GM12878 (cell line): ENCODE measurements around the gene NPAS3. TPM values are rescaled to one million over a fixed set of nuclear protein-coding genes. Genes with fewer than 3 reads are reported as not detected.

Experiments used
- ATAC-seq: fragments of 200-7000 bp; cut with Tn5 transposase; 3 replicates; pipeline ENCODE4 v1.9.1; 2020; ENCODE audit warnings: mild to moderate bottlenecking, moderate library complexity
- BruUV-seq: library from RNA; stranded (reverse); fragments of 400-500 nt; replicated peaks from 2 replicates; lab custom pipeline; 2021; lab: Mats Ljungman, UMichigan
- CTCF ChIA-PET: fragments of 300-600 bp; sonication (Branson Sonifier 250); formaldehyde crosslinking; extraction: SDS; loops from one replicate; lab custom pipeline; 2021; ENCODE audit warnings: inconsistent platforms; lab: Yijun Ruan, JAX
- POLR2A ChIA-PET: fragments of 350-600 bp; formaldehyde crosslinking; extraction: SDS; loops from one replicate; lab custom pipeline; 2021; ENCODE audit warnings: inconsistent platforms; lab: Charles Lee
- RAD21 ChIA-PET: fragments of 300-600 bp; sonication (Branson Sonifier 250); formaldehyde crosslinking; loops from one replicate; lab custom pipeline; 2023; ENCODE audit warnings: antibody characterized with exemption; ENCODE audit not compliant: unreplicated experiment; lab: Charles Lee
- SMC1A ChIA-PET: fragments of 300-600 bp; sonication (Branson Sonifier 250); formaldehyde crosslinking; loops from one replicate; lab custom pipeline; 2023; ENCODE audit not compliant: unreplicated experiment, uncharacterized antibody; lab: Charles Lee
- DNase-seq: peaks from one replicate; pipeline ENCODE4 v3.0.0-alpha.2; 2011; ENCODE audit warnings: low read depth, low spot score
- FAIRE-seq: peaks from 3 replicates; lab custom pipeline; 2011; peaks lifted over from hg19 to GRCh38; lab: Jason Lieb, UNC
- H2AFZ ChIP-seq: 2 replicates; pipeline ENCODE4 v1.6.0; 2011; ENCODE audit warnings: low read depth, low read length, control low read depth; ENCODE audit not compliant: control insufficient read depth
- H3K27ac ChIP-seq: 2 replicates; pipeline ENCODE4 v1.5.1; 2011; ENCODE audit warnings: control low read depth; ENCODE audit not compliant: control insufficient read depth, insufficient read depth
- H3K27me3 ChIP-seq, 2 experiments: replicated peaks in 1 of 2; 2 replicates each; pipeline versions ENCODE4 v1.6.0 to v1.6.1; 2011; ENCODE audit warnings: low read length in 1 of 2; ENCODE audit not compliant: control insufficient read depth in 2 of 2, insufficient read depth in 2 of 2
- H3K36me3 ChIP-seq, 2 experiments: 2 replicates each; pipeline ENCODE4 v1.5.1; 2011; ENCODE audit warnings: low read length in 1 of 2; ENCODE audit not compliant: control insufficient read depth in 2 of 2, insufficient read depth in 2 of 2
- H3K4me1 ChIP-seq: 2 replicates; pipeline ENCODE4 v1.6.1; 2011; ENCODE audit warnings: mild to moderate bottlenecking, low read length, moderate library complexity, mixed read lengths; ENCODE audit not compliant: control insufficient read depth, insufficient read depth
- H3K4me2 ChIP-seq: 2 replicates; pipeline ENCODE4 v1.6.0; 2011; ENCODE audit warnings: control low read depth; ENCODE audit not compliant: control insufficient read depth, insufficient read depth
- H3K4me3 ChIP-seq: fragments of 200-600 bp; sonication (generic); 2 replicates; pipeline ENCODE4 v1.5.1; 2016
- H3K79me2 ChIP-seq: 2 replicates; pipeline ENCODE4 v1.6.0; 2011; ENCODE audit warnings: low read length; ENCODE audit not compliant: control insufficient read depth, insufficient read depth
- H3K9ac ChIP-seq: 2 replicates; pipeline ENCODE4 v1.8.0; 2011; ENCODE audit warnings: low read length, control low read depth, mixed read lengths; ENCODE audit not compliant: control insufficient read depth, insufficient read depth
- H3K9me3 ChIP-seq: replicated peaks from 3 replicates; pipeline ENCODE4 v1.5.1; 2011; ENCODE audit warnings: mild to moderate bottlenecking, low read length; ENCODE audit not compliant: control insufficient read depth, insufficient read depth
- H4K20me1 ChIP-seq: 2 replicates; pipeline ENCODE4 v1.6.0; 2011; ENCODE audit not compliant: control insufficient read depth, insufficient read depth
- BMI1 ChIP-seq: fragments of 450-650 bp; IDR thresholded peaks from 2 replicates; pipeline ENCODE4 v1.6.1; 2016; ENCODE audit warnings: mild to moderate bottlenecking, moderate library complexity, borderline replicate concordance
- E4F1 ChIP-seq: fragments of 450-650 bp; IDR thresholded peaks from 2 replicates; pipeline ENCODE4 v1.6.1; 2018; ENCODE audit warnings: borderline replicate concordance, mild to moderate bottlenecking; ENCODE audit not compliant: partially characterized antibody
- EP300 ChIP-seq, 2 experiments: fragments of 150-350 bp in 1 of 2; IDR thresholded peaks; 2 replicates each; pipeline ENCODE4 v1.6.1; 2011 to 2012; ENCODE audit warnings: low read depth in 2 of 2, low read length in 2 of 2, borderline replicate concordance in 1 of 2, improper control_type of control experiment in 1 of 2, inconsistent platforms in 1 of 2; ENCODE audit not compliant: control insufficient read depth in 1 of 2
- ESRRA ChIP-seq: IDR thresholded peaks from 2 replicates; pipeline ENCODE4 v1.6.1; 2012; ENCODE audit warnings: mild to moderate bottlenecking, low read length, improper control_type of control experiment
- EZH2 ChIP-seq: IDR thresholded peaks from 2 replicates; pipeline ENCODE4 v1.6.1; 2012; ENCODE audit warnings: low read depth, mild to moderate bottlenecking, control low read depth, inconsistent platforms, low read length, borderline replicate concordance; ENCODE audit not compliant: control insufficient read depth
- FOS ChIP-seq: IDR thresholded peaks from 3 replicates; pipeline ENCODE4 v1.6.1; 2011; ENCODE audit warnings: borderline replicate concordance; ENCODE audit not compliant: insufficient read length; ENCODE audit errors: extremely low read depth
- IRF4 ChIP-seq: IDR thresholded peaks from 2 replicates; pipeline ENCODE4 v1.6.1; 2011; ENCODE audit warnings: low read depth, low read length
- JUNB ChIP-seq: IDR thresholded peaks from 2 replicates; pipeline ENCODE4 v1.6.1; 2016; ENCODE audit warnings: antibody characterized with exemption, mild to moderate bottlenecking
- JUND ChIP-seq: IDR thresholded peaks from 2 replicates; pipeline ENCODE4 v1.6.1; 2012; ENCODE audit warnings: low read depth, mild to moderate bottlenecking, low read length, improper control_type of control experiment, moderate library complexity
- NFIC ChIP-seq: IDR thresholded peaks from 2 replicates; pipeline ENCODE4 v1.6.1; 2012; ENCODE audit warnings: low read depth, mild to moderate bottlenecking, inconsistent platforms, low read length, moderate library complexity
- PRDM15 ChIP-seq: fragments of 450-650 bp; formaldehyde crosslinking; IDR thresholded peaks from 2 replicates; pipeline ENCODE4 v1.4.0; 2020; ENCODE audit warnings: mild to moderate bottlenecking, moderate library complexity
- RAD21 ChIP-seq: IDR thresholded peaks from 2 replicates; pipeline ENCODE4 v1.6.1; 2011; ENCODE audit warnings: mild to moderate bottlenecking, low read depth, low read length, moderate library complexity; ENCODE audit not compliant: insufficient read depth
- SIX5 ChIP-seq: IDR thresholded peaks from 2 replicates; pipeline ENCODE4 v1.6.1; 2011; ENCODE audit warnings: mild to moderate bottlenecking, low read depth, low read length, moderate library complexity; ENCODE audit not compliant: severe bottlenecking
- SMC3 ChIP-seq: IDR thresholded peaks from 2 replicates; pipeline ENCODE4 v1.6.1; 2011; ENCODE audit warnings: low read length, improper control_type of control experiment, borderline replicate concordance
- SPI1 ChIP-seq: IDR thresholded peaks from 2 replicates; pipeline ENCODE4 v1.6.1; 2011; ENCODE audit warnings: low read depth, mild to moderate bottlenecking, low read length, moderate library complexity, borderline replicate concordance; ENCODE audit not compliant: insufficient read depth
- TARDBP ChIP-seq: IDR thresholded peaks from 2 replicates; pipeline ENCODE4 v1.6.1; 2016; ENCODE audit warnings: borderline replicate concordance
- TCF12 ChIP-seq: IDR thresholded peaks from 2 replicates; pipeline ENCODE4 v1.6.1; 2011; ENCODE audit warnings: low read depth, mild to moderate bottlenecking, low read length
- ZBED1 ChIP-seq: IDR thresholded peaks from 2 replicates; pipeline ENCODE4 v1.6.1; 2016; ENCODE audit warnings: borderline replicate concordance
- ZNF24 ChIP-seq: fragments of 450-650 bp; IDR thresholded peaks from 2 replicates; pipeline ENCODE4 v1.6.1; 2017; ENCODE audit warnings: antibody characterized with exemption, mild to moderate bottlenecking
- WGBS: methylation state at CpG from one replicate; pipeline ENCODE4 v1.1.6; 2016; ENCODE audit warnings: low lambda C conversion rate; ENCODE audit not compliant: insufficient replicate concordance, insufficient coverage; ENCODE audit errors: missing lambda C conversion rate; 5-methylcytosine and 5-hydroxymethylcytosine counted together
- in situ Hi-C: fragments of 300-500 bp; cut with MboI; formaldehyde crosslinking; loops from 9 replicates; pipeline ENCODE4 v1.14.3; 2018; ENCODE audit warnings: mixed read lengths
- intact Hi-C: fragments of 100-400 bp; cut with micrococcal nuclease; formaldehyde crosslinking; loops from one replicate; pipeline ENCODE4 v1.14.2; 2022; ENCODE audit not compliant: unreplicated experiment
- polyA plus RNA-seq, 11 experiments: library from polyadenylated mRNA; depleted of rRNA in 4 of 11; unstranded in 6 of 11; stranded (reverse) in 5 of 11; fragments of >200 nt; fragmentation: Nextera tagmentation in 4 of 11; fragmentation: Illumina TruSeq in 1 of 11; extraction: Ambion mirVana in 4 of 11; extraction: Trizol in 1 of 11; gene quantifications; 1 replicate in 1 of 11; 2 replicates in 10 of 11; pipeline versions ENCODE4 v1.2.1 to v1.2.3, GENCODE V29; 2011 to 2016; ENCODE audit warnings: inconsistent platforms in 2 of 11, missing spikeins in 2 of 11, low read depth in 1 of 11
- total RNA-seq, 4 experiments: library from RNA; depleted of rRNA in 3 of 4; stranded (reverse); fragments of >200 nt in 3 of 4; fragmentation: Illumina TruSeq in 1 of 4; extraction: Trizol in 1 of 4; gene quantifications; 2 replicates each; pipeline versions ENCODE4 v1.2.1 to v1.2.3, GENCODE V29; 2013 to 2021

Gene NPAS3
- total and polyA plus RNA-seq, 10 of the 15 experiments (the other 5 are each of a cell fraction or from before 2014, with no cell fraction given), result under 0.01 to 2.7 (median 0.03) TPM; not detected in 6

GRCh38 chr14:33602396-33602795, 663.7 kb downstream of the NPAS3 start:
- Histone ChIP-seq H3K36me3 (no peaks in the 10 kb centered on the region), H3K27me3 (no peaks in the 10 kb centered on the region), H3K9ac (no peak overlapping the region), H3K9me3 (no peaks in the 10 kb centered on the region), H3K4me2 (no peak overlapping the region), H2AFZ (no peak overlapping the region), H3K4me1 (no peaks in the 10 kb centered on the region), H3K79me2 (no peaks in the 10 kb centered on the region)
- in situ Hi-C loops, result no loop called here
- BruUV-seq, result no TSS peak
- intact Hi-C loops, result no loop called here
- POLR2A ChIA-PET, result interaction anchor here (0.9 kb wide), 1 partner anchor 35 kb away, joined by 4 read pairs; no protein-coding TSS in a partner anchor
- no peak for FAIRE-seq
- TF ChIP-seq BMI1 (no peak), SPI1 (no peak), SMC3 (no peak), E4F1 (no peak), ZBED1 (no peak), FOS (no peak), PRDM15 (CRISPR knock-in tag) (no peak), EZH2 (no peak), NFIC (no peak), JUNB (no peak), RAD21 (no peak), TARDBP (no peak), IRF4 (no peak), ESRRA (no peak), ZNF24 (no peak), SIX5 (no peak), JUND (no peak), TCF12 (no peak), EP300 (IDR thresholded peaks at IDR 0.05; ENCODE audit: borderline replicate concordance in 1 of 2, control insufficient read depth in 1 of 2, low read depth in 2 of 2, low read length in 2 of 2) (no peak)
- TF ChIP-seq, all 136 proteins: peak for 0
- no peaks in the 10 kb centered on the region for H4K20me1 ChIP-seq
- H3K27ac ChIP-seq, result no peak overlapping the region
- DNase-seq (no peak), ATAC-seq (no peak)
- no peak overlapping the region for H3K4me3 ChIP-seq
- CTCF ChIA-PET, result interaction anchor here (1.2 to 3.6 kb wide), 6 partner anchors 8 to 190 kb away, joined by 3 to 12 read pairs (median 5); no protein-coding TSS in a partner anchor
- 31% methylated on average over 3 of the region's 3 CpGs for WGBS
- SMC1A ChIA-PET, result interaction anchor here (0.8 to 12.4 kb wide), 12 partner anchors 10 to 91 kb away, joined by 3 to 103 read pairs (median 4); no protein-coding TSS in a partner anchor
- RAD21 ChIA-PET, result interaction anchor here (1.2 to 6.1 kb wide), 4 partner anchors 14 to 119 kb away, joined by 4 to 44 read pairs (median 6); no protein-coding TSS in a partner anchor
